Loucy (cell line): ENCODE measurements around the gene INPP4A.

Source experiments
- H2AFZ ChIP-seq: fragments of 200-600 bp; sonication (generic); 2 replicates; pipeline ENCODE4 v1.6.0; 2016; ENCODE audit warnings: antibody characterized with exemption, mild to moderate bottlenecking, low read length, moderate library complexity
- H3F3A ChIP-seq: fragments of 200-600 bp; 2 replicates; pipeline ENCODE4 v1.6.0; 2016; ENCODE audit warnings: antibody characterized with exemption, low read depth, mild to moderate bottlenecking
- H3K27me3 ChIP-seq: fragments of 200-600 bp; sonication (generic); 2 replicates; pipeline ENCODE4 v1.6.1; 2014; ENCODE audit warnings: low read length, mild to moderate bottlenecking; ENCODE audit not compliant: insufficient read depth, poor library complexity, severe bottlenecking
- H3K36me3 ChIP-seq: fragments of 200-600 bp; sonication (generic); 2 replicates; pipeline ENCODE4 v1.6.1; 2016; ENCODE audit warnings: low read length; ENCODE audit not compliant: insufficient read depth
- H3K4me1 ChIP-seq: fragments of 200-600 bp; sonication (generic); 2 replicates; pipeline ENCODE4 v1.5.1; 2014; ENCODE audit warnings: low read length, mild to moderate bottlenecking; ENCODE audit not compliant: insufficient read depth, poor library complexity, severe bottlenecking
- H3K4me2 ChIP-seq: fragments of 200-600 bp; sonication (generic); 2 replicates; pipeline ENCODE4 v1.6.0; 2014; ENCODE audit warnings: antibody characterized with exemption, low read length, low read depth, mild to moderate bottlenecking; ENCODE audit not compliant: poor library complexity, severe bottlenecking
- H3K4me3 ChIP-seq: fragments of 200-600 bp; sonication (generic); 2 replicates; pipeline ENCODE4 v1.5.1; 2014; ENCODE audit warnings: low read length, mild to moderate bottlenecking, mixed read lengths; ENCODE audit not compliant: poor library complexity, severe bottlenecking
- H3K79me2 ChIP-seq: fragments of 200-600 bp; sonication (generic); 2 replicates; pipeline ENCODE4 v1.6.1; 2014; ENCODE audit warnings: low read length; ENCODE audit not compliant: insufficient read depth
- H3K9ac ChIP-seq: fragments of 200-600 bp; sonication (generic); 2 replicates; pipeline ENCODE4 v1.6.0; 2014; ENCODE audit warnings: mild to moderate bottlenecking, low read depth, low read length, moderate library complexity; ENCODE audit not compliant: poor library complexity, severe bottlenecking
- H3K9me2 ChIP-seq: fragments of 200-600 bp; sonication (generic); replicated peaks from 2 replicates; pipeline ENCODE4 v1.6.1; 2016; ENCODE audit warnings: low read depth, low read length, mixed read lengths
- H3K9me3 ChIP-seq: fragments of 200-600 bp; sonication (generic); 2 replicates; pipeline ENCODE4 v1.6.1; 2014; ENCODE audit warnings: mild to moderate bottlenecking, antibody characterized with exemption, low read length, low read depth; ENCODE audit not compliant: insufficient read depth
- H4K20me1 ChIP-seq: fragments of 200-600 bp; sonication (generic); 2 replicates; pipeline ENCODE4 v1.6.0; 2014; ENCODE audit warnings: antibody characterized with exemption, low read length, mild to moderate bottlenecking; ENCODE audit not compliant: insufficient read depth, poor library complexity, severe bottlenecking
- EZH2phosphoT487 ChIP-seq: fragments of 200-600 bp; IDR thresholded peaks from 2 replicates; pipeline ENCODE4 v1.6.1; 2018; ENCODE audit warnings: antibody characterized with exemption, mild to moderate bottlenecking, moderate library complexity, borderline replicate concordance
- TF ChIP-seq, protein P1 (sequence below): fragments of 200-600 bp; sonication (generic); conservative IDR thresholded peaks from 2 replicates; pipeline ENCODE4 v1.5.1; 2014; ENCODE audit warnings: mild to moderate bottlenecking, antibody characterized with exemption, low read length

INPP4A gene

DNA sequence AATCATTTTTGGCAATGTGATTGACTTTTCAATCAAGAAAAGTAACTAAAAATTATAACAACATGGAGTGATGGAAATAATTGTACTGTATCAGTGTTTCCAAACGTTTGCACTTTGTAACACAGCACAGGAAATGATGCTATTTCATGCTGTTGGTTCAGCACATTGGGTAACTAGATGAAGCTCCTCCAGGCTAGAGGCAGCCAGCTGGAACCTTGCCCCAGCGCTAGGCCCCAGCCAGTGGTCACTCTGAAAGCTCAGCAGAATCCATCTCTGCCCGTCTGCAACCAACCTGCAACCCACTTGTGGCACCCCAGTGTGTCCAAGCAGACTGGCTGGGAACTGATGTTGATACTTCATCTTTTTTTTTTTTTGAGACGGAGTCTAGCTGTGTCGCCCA, 179.0 kb downstream of the INPP4A start:
- no peak overlapping the region for H2AFZ ChIP-seq
- no peaks in the 10 kb centered on the region for H3K9me2 ChIP-seq
- no peaks in the 10 kb centered on the region for H3K79me2 ChIP-seq
- H3K36me3 ChIP-seq = peaks cover 3% of the 10 kb centered on the region; the same call in 1 of the 2 replicates
- H3K9ac ChIP-seq = no peak overlapping the region
- H3K9me3 ChIP-seq = no peaks in the 10 kb centered on the region
- no peaks in the 10 kb centered on the region for H3F3A ChIP-seq
- no peak overlapping the region for H3K4me2 ChIP-seq
- no peaks in the 10 kb centered on the region for H3K27me3 ChIP-seq
- TF ChIP-seq EZH2phosphoT487 = no peak
- TF ChIP-seq, protein P1, sequence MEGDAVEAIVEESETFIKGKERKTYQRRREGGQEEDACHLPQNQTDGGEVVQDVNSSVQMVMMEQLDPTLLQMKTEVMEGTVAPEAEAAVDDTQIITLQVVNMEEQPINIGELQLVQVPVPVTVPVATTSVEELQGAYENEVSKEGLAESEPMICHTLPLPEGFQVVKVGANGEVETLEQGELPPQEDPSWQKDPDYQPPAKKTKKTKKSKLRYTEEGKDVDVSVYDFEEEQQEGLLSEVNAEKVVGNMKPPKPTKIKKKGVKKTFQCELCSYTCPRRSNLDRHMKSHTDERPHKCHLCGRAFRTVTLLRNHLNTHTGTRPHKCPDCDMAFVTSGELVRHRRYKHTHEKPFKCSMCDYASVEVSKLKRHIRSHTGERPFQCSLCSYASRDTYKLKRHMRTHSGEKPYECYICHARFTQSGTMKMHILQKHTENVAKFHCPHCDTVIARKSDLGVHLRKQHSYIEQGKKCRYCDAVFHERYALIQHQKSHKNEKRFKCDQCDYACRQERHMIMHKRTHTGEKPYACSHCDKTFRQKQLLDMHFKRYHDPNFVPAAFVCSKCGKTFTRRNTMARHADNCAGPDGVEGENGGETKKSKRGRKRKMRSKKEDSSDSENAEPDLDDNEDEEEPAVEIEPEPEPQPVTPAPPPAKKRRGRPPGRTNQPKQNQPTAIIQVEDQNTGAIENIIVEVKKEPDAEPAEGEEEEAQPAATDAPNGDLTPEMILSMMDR = no peak
- no peak overlapping the region for H3K4me3 ChIP-seq
- H3K4me1 ChIP-seq = peaks cover 18% of the 10 kb centered on the region
- H4K20me1 ChIP-seq = no peaks in the 10 kb centered on the region

DNA sequence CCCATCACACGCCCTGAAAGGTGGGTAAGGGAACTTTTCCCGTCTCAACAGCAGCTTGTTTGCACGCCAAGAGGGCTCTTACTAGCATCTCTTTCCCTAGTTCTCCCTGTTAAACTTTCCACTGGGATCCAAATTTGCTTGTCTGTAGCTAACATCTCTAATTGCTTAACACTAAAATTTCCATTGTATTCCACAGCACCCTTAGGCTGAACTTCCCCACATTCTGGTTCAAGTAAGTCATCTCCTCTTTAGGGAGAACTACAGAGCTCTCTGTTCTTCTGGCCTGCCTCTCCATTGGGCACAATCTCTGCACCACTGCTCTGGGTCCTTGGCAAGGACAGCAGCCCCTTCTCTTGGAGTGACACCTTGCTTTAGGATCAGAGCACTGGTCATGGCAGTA, 187.7 kb downstream of the INPP4A start:
- no peaks in the 10 kb centered on the region for H3K9me2 ChIP-seq
- no peaks in the 10 kb centered on the region for H3K79me2 ChIP-seq
- H3K9me3 ChIP-seq = no peaks in the 10 kb centered on the region
- H3K36me3 ChIP-seq = peaks cover 6% of the 10 kb centered on the region; the same call in 1 of the 2 replicates
- no peak overlapping the region for H3K4me2 ChIP-seq
- H3K27me3 ChIP-seq = no peaks in the 10 kb centered on the region
- peaks cover 12% of the 10 kb centered on the region for H3F3A ChIP-seq
- no peaks in the 10 kb centered on the region for H4K20me1 ChIP-seq
- no peak overlapping the region for H3K9ac ChIP-seq
- TF ChIP-seq EZH2phosphoT487 = no peak
- TF ChIP-seq, protein P1 = no peak
- peaks cover 22% of the 10 kb centered on the region for H3K4me1 ChIP-seq
- H2AFZ ChIP-seq = no peak overlapping the region
- H3K4me3 ChIP-seq = no peak overlapping the region

DNA sequence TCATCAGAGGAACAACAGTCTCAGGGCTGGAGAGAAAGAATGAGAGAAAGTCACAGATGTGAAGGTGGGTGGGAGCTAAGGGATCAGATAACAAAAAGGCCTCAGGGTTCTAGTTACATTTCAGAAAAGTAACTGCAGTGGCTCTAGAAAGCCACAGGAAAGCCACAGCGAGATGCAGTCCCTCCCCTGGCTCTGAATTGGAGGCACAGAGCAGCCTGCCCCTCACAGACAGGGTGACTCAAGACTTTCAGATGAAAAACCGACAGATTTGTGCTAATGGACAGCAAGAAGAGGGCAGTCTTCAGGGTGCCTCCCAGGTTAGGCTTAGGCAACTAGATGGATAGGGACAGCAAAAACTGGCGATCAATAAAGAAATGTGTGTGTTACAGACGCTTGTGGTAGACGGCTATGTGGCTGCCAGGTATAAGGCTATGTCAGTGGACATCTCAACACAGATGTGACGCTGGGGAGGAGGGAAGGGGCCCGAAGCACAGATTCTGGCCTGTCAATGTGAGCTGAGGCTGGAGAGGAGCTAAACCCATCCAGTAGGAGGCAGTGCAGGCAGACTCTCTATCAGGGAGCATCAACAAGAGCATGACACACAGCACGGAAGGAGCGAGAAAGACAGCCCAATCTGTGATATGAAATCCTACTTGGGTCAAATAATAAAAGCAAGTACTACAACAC, 189.9 kb downstream of the INPP4A start:
- H2AFZ ChIP-seq = peak overlapping the region; percentile 68
- no peaks in the 10 kb centered on the region for H3K79me2 ChIP-seq
- H3K4me1 ChIP-seq = peaks cover 28% of the 10 kb centered on the region
- H3K9me2 ChIP-seq = no peaks in the 10 kb centered on the region
- H3K9me3 ChIP-seq = no peaks in the 10 kb centered on the region
- H4K20me1 ChIP-seq = no peaks in the 10 kb centered on the region
- peak overlapping the region; percentile 66 for H3K9ac ChIP-seq
- H3K27me3 ChIP-seq = no peaks in the 10 kb centered on the region
- peak overlapping the region; percentile 58 for H3K4me3 ChIP-seq
- H3K4me2 ChIP-seq = peak overlapping the region; percentile 70
- H3F3A ChIP-seq = peaks cover 12% of the 10 kb centered on the region
- no peak for TF ChIP-seq EZH2phosphoT487
- TF ChIP-seq, protein P1 = peak; percentile 81
- peaks cover 6% of the 10 kb centered on the region; the same call in 1 of the 2 replicates for H3K36me3 ChIP-seq
